G401 (cell line): ENCODE measurements around the gene ARHGAP42. TPM values are rescaled to one million over a fixed set of nuclear protein-coding genes. Genes with fewer than 3 reads are reported as not detected.

Source experiments
- DNase-seq: peaks from one replicate; pipeline ENCODE4 v3.0.0-alpha.2; 2015; ENCODE audit warnings: low spot score
- in situ Hi-C: cut with HindIII; loops from 2 replicates; pipeline ENCODE4 v1.10.0; 2016; ENCODE audit warnings: low sequenced_read_pairs, mixed read lengths
- total RNA-seq: library from RNA; depleted of rRNA; stranded (reverse); fragments of >200 nt; shearing (Covaris generic); gene quantifications from 2 replicates; pipeline ENCODE4 v1.2.3, GENCODE V29; 2014

ARHGAP42 gene
- total RNA-seq, 1 experiment from 2014 or later = not detected

DNA sequence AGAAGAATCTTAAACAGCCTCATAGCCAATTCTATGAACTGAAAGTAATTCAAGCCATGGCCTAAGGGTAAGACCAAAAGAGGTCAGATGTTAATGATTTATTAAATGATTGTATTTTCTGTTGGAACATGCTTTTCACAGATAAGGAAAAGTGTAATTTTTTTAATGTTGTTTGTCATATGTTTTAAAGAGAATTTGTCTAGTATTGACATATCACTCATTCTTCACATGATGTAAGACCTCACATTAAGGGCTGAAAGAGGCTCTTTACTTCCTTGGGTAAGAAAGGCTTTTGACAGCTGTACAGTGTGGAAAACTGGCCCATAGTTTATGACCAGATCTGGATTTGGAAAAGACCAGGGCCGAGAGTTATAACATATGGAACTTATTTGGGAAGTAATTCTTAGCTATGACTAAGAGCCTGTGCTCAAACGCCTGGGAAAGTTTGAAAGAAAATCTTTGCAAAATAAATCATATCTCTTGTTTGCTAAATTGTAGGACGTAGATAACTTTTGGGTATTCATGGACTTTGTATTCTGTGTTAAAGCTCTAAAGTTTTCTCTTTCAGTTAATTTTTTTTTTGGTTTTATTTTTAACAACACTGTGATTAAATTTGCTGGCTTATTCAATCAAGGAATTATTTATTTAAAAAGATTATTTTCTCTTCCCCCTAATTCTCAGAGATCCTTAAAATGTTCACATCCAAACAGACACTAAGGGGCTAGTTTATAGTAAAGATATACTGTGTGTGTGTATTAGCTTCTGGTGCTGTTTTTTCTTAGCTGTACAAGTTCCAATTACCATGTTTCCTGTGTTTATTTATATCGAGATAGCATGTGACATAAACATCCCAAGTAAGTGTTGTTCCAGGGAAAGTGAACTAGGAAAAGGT is 162.2 kb downstream of the ARHGAP42 start:
- DNase-seq = no peak

DNA sequence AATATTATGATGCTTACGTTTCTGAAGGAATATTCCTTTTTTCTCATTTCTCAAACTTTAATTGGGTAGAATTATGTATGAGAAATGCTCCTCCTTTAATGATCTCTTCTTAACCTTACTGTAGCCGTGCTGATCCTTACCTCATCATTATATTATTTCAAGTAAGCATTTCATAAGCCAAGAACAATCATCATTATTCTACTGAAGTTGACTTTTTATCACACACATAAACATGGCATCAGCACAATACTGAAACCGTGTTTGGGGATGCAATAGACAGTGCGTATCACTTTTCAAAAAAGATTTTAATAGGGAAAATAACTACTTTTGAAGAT is 162.8 kb downstream of the ARHGAP42 start:
- DNase-seq = no peak
- in situ Hi-C loops = no loop called here

More for the DNA sequence above, 162.2 kb downstream of the ARHGAP42 start:
- in situ Hi-C loops = no loop called here

DNA sequence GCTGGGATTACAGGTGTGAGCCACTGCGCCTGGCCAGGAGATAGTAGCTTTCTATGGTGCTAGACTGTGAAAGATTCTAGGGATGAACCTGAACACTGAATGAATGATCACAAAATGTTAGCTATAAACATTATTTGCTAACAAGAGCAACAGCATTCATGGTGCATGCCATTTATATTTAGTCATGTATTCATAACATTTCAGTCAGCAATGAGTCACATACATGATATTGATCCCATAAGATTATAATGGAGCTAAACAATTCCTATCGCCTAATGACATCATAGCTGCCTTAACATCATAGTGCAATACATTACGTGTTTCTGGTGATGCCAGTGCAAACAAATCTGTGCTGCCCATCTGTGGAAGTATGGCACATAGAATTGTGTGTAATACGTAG is 164.1 kb downstream of the ARHGAP42 start:
- DNase-seq = no peak
- in situ Hi-C loops = no loop called here

DNA sequence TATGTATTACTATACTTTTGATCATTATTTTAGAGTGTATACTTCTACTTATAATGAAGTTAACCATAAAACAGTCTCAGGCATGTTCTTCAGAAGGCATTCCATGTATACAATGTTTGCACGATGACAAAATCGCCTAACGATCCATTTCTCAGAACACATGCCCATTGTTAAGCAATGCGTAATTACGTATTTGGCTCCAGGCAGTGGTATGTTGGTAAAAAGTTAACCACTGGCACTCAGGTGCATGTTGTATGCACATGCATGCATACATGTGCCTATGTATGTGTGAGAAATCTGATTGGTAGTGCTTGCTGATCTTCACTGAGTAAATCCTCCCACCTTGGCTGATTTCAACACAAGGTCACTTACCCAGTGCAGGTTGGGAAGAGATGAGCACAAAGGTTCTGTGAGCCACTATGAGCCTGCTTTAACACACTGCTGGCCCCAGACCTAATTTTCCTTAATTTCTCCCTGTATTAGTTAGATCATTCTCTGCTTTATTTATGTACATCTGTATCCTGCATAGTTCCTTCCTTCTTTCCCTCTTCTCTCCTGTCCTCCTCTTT is 164.6 kb downstream of the ARHGAP42 start:
- DNase-seq = no peak
- in situ Hi-C loops = no loop called here

DNA sequence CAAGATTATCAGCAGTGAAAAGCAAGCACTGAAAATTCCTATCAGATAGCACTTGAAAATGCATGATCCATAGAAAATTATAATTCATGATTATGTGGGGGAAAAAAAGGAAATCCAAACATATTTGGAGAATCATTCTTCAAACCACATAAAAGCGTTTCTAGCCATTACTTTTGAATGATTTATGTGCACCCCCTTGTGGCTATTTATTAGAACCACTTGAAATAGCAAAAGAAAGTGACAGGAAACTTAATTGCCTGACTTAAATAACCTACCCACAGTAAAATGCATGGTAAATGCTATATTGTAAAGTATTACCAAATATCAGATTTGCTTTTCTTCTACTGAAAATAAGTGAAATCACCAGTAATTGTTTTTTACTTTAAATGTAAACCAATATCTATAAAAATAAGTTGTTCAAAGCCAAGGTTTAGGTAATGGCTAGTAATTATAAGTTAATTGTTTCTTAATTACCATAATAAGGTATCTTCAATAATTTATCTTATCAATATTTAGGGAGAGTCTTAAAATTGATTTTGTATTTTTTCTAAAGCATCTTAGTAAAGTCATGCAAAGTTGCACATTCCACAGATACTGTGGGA is 168.5 kb downstream of the ARHGAP42 start:
- in situ Hi-C loops = no loop called here
- DNase-seq = peak; percentile 63

DNA sequence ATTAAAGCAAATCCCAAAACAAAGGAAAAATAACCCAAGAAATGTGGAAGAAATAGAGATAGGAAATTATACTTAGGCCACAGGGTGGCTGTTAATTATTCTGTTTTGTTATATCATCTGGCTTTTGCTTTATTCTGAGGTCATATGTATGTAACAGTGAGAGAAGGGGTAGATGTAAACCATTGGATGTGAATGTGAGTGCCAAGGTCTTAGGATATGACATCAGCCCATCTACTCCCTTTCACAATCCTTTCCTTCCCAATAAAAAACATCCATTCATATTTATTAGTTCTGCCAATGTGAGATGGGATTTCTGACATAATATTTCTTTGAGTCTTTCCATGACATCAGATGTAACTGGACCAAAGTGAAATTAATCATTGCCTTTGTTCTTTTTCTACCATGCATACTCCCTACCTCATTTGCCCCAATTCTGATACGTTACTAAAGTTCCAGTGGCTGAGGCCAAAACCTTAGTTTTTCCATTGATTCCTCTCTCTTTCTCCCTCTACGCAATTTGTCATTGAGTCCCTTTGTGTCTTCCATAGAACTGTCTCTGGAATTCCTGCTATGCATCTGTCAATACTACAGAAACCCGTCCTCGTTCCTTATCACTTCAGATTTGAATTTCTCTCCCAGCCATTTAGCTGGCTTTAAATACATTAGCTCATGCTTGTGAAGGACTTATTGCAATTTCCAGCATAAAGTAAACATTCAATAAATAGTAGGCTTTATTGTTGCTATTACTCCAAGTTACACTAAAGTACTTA is 170.3 kb downstream of the ARHGAP42 start:
- in situ Hi-C loops = no loop called here

DNA sequence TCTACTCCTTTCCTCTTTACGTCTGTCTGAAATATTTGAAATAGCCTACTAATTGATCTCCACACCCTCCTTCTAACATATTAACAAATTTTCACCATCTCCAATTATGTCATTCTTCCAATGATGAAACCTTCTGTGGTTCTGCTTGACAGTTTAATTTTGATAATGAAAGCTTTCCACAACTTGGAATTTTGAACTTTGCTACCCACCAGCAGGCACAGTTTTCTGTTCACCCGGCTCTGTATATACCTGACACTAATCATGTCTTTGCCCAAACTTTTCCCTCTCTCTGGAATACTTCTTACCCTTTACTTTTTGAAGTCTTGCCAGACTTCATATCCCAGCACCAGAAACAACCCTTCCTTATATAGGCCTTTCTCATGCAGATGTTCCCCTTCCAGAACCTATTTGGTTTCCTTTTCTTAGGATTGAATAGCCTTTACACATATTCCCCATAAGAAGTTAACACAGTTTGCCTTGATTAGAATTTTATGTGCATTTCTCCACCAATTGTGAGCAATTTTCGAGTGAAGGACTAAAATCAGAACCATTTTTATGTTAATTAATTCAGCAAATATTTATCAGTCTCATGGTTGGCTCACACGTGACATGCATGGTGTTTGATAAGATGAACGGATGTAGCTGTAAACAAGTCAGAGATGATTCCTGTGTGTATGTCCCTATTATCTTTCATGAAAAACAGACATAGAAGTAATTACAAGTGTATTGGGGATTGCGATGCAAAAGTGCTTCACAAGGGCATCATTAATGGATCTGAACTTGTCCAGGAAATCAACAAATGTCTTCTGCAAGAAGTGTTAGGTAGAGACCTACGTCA is 173.4 kb downstream of the ARHGAP42 start:
- DNase-seq = no peak
- in situ Hi-C loops = no loop called here

More for the DNA sequence above, 170.3 kb downstream of the ARHGAP42 start:
- DNase-seq = no peak

DNA sequence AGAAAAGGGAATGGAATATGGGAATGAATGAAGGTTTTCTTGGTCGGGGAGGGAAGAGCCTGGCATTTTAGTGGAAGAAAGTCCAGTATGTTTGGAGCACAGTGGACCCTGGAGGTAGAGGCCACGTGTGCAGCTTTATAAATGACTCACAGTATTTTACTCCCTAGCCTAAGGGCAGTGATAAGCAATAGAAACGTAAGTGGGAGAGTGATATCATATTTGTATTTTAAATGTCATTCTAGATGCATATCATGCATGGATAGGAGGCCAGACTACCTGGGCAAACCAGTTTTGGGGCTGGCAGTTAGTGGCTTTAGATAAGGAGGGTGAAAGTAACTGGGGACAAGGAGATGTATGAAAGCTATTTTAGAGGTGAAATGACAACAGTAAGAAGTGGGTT is 174.1 kb downstream of the ARHGAP42 start:
- DNase-seq = no peak
- in situ Hi-C loops = no loop called here

DNA sequence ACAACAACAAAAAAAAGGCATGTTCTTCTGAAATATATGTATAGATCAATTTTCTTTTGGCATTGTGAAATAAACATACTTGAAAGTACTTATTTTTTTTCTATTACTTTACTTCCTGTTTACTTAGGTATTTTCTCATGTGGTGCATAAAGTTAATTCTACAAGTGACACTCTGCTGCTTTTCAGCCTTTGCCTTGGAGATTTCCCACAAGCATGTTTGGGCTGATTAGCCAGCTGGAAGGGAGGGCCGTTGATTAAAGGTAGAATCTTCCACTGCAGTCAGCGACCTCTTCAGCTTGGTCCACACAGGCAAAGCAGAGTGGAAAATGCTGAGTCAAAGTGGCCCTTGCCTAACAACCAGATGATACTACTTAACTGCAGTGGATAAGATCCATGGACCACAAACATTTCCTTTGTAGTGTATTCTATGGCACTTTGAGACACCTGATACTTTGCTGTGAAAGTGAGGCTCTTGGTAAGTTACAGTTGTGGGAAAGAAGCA is 176.0 kb downstream of the ARHGAP42 start:
- DNase-seq = no peak
- in situ Hi-C loops = no loop called here

DNA sequence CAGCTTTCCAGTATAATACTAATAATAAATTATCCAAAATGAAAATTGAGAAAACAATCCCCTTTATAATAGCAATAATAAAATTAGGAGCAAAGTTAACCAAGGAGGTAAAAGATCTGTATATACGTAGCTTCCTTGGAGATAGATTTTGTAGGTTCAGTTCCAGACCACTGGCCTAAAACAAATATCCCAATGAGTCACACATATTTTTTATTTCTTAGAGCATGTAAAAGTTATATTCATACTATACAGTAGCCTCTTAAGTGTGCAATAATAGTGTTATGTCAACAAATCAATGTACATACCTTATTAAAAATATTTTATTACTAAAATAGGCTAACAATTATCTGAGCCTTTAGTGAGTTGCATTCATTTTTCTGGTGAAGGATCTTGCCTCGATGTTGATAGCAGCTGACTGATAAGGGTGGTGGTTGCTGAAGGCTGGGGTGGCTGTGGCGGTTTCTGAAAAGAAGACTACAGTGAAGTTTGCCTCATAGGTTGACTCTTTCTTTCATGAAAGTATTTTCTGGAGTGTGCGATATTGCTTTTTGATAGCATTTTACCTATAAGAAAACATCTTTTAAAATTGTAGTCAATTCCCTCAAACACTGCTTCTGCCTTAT is 178.5 kb downstream of the ARHGAP42 start:
- in situ Hi-C loops = no loop called here
- no peak for DNase-seq

DNA sequence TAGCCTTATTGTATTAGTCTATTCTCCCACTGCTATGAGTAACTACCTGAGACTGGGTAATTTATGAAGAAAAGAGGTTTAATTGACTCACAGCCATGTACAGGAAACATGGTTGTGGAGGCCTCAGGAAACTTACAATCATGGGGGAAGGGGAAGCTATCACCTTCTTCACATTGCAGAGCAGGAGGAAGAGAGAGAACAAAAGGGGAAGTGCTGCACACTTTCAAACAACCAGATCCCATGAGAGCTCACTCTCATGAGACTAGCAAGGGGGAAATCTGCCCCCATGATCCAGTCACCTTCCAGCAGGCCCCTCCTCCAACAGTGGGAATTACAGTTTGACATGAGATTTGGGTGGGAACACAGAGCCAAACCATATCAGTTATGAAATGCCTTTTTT is 179.4 kb downstream of the ARHGAP42 start:
- DNase-seq = no peak
- in situ Hi-C loops = no loop called here

DNA sequence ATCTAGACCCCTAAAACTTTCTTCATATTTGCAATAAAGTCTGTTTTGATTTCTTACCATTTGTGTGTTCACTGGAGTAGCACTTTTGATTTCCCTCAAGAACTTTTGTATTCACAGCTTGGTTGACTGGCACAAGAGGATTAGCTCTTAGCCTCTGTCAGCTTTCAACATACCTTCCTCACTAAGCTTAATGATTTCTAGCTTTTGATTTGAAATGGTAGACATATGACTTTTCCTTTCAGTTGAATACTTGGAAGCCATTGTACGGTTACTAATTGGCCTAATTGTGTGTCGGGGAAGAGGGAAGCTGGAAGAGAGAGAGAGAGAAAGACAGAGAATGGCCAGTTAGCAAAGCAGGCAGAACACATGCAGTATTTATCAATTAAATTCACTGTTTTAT is 180.5 kb downstream of the ARHGAP42 start:
- no peak for DNase-seq
- in situ Hi-C loops = no loop called here

DNA sequence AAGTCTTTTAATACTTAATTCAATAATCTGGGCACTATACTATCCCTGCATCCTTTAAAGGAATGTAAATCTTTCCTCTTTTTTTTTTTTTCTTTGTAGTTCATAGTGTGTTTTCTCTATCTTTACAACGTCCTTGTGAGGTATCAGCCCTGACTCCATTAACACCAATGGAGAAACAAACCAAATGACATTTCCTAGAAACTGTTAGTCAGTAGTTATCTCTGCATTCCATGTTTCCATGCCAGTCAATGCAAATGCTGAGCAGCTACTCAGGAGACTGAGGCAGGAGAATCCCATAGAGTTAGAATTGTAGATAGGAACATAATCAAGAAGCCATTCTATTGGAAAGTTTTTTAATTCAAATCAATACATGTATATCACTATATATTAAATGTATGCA is 182.2 kb downstream of the ARHGAP42 start:
- DNase-seq = no peak
- in situ Hi-C loops = no loop called here

DNA sequence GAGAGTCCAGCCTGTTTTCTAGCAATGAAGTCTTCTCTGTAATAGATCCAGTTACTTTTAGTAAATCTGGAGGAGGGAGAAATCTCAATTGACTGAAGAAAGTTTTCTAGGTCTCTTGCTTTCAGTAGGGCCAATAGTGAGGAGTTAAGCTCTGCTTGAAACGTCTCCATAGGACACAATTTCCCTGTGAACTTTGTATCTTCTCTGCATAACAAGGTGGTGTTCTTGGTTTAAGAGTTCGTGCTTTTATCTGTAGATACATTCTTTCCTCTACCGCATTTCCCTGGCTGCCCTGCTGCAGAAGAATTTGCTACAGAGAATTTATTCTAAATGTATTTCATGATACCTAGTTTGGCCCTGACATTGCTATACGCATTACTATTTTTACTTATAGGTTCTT is 183.1 kb downstream of the ARHGAP42 start:
- in situ Hi-C loops = no loop called here
- DNase-seq = no peak

DNA sequence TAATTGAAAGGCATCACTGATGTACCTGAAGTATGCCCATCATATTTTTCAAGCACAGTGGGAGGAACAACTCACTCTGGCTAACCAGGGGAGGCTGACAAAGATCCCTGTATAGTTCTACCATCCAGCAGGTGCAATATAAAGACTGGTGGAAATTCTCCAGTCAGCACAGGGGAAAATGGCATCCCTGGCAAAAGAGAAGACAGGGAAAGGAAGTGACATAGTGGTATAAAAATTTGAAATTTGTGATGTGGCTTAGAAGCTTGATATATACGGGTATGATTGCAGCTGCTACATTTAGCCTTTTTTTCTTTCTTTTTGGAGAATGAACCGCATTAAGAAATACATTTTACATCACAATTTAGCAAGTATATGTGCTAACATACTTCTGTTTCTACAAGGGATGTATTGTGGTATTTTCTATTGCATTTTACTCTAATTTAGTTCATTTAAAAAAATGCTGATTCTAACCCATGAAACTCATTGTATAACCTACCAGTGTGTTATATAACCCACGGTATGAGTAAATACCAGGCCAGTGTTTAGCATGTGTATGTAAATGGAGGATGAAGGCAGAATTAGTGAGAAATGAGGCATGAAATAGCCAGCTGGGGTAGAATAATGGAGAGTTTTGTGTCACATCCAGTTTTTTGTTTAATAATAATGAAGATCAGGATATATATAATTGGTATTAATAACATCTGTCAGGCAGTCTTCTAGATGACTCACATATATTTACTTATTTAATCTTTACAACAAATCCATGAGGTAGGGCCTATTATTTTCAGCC is 186.1 kb downstream of the ARHGAP42 start:
- DNase-seq = no peak
- in situ Hi-C loops = no loop called here

DNA sequence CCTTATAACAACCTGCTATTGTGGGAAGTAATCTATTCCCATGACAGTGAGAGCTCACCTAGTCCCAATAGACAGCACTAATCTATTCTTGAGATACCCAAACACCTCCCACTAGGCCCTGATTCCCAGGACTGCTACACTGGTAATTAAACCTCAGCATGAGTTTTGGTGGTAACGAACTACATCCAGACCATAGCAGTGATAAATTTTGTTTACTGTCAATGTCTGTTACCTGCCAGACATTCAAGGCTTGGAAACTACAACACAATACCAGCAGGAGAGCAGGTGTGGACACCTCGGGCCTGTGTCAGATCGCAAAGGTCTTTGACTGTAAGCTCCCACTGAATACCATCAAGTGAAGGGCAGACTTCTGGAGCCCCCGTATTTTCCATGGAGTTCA is 187.1 kb downstream of the ARHGAP42 start:
- in situ Hi-C loops = no loop called here
- DNase-seq = no peak

DNA sequence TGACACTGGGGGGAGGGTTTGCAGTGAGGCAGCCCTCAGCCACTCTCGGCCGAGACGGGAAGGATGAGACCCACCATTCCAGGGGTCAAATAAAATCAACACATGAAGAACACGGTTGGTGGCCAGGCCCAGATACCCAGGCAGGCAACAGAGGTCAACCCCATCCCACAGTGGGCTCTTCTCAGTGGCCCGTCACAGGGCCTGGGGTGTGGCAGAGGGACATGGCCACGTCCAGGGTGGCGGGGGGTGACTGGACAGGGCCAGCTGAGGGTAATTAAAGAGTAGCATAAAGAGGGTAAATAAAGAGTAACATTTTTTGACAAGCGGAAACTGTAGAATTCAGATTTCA is 188.4 kb downstream of the ARHGAP42 start:
- in situ Hi-C loops = no loop called here
- no peak for DNase-seq
